A549 (cell line): ENCODE measurements around the gene ZRANB1. TPM values are rescaled to one million over a fixed set of nuclear protein-coding genes. Genes with fewer than 3 reads are reported as not detected.

Source experiments
- ATAC-seq, 2 experiments: fragments of 200-7000 bp in 1 of 2; fragments of >200 bp in 1 of 2; cut with Nextera tagmentation in 1 of 2; cut with Tn5 transposase in 1 of 2; 3 replicates each; pipeline versions ENCODE4 v1.8.0 to v1.9.1; 2018 to 2020; ENCODE audit warnings: mild to moderate bottlenecking in 1 of 2, moderate library complexity in 1 of 2
- CTCF ChIA-PET: fragments of 300-600 bp; sonication (Branson Sonifier 250); formaldehyde crosslinking; extraction: SDS; loops from one replicate; lab custom pipeline; 2021; ENCODE audit warnings: antibody characterized with exemption, inconsistent platforms; lab: Yijun Ruan, JAX
- POLR2A ChIA-PET: fragments of 350-600 bp; formaldehyde crosslinking; extraction: SDS; loops from one replicate; lab custom pipeline; 2021; ENCODE audit warnings: antibody characterized with exemption, inconsistent platforms; lab: Yijun Ruan, JAX
- DNase-seq, 2 experiments: peaks; one replicate each; pipeline versions ENCODE4 v3.0.0 to v3.0.0-alpha.2; 2011 to 2016; ENCODE audit warnings: low read depth in 1 of 2, low spot score in 1 of 2
- FAIRE-seq: peaks from 2 replicates; lab custom pipeline; 2011; peaks lifted over from hg19 to GRCh38; lab: Jason Lieb, UNC
- H3K27ac ChIP-seq, 2 experiments: fragments of >200 bp; sonication (Bioruptor Twin); formaldehyde crosslinking; 3 replicates each; pipeline ENCODE4 v1.5.1; 2016 to 2017
- H3K4me1 ChIP-seq: fragments of >200 bp; sonication (Bioruptor Twin); formaldehyde crosslinking; 3 replicates; pipeline ENCODE4 v1.6.1; 2016
- H3K4me2 ChIP-seq: fragments of >200 bp; sonication (Bioruptor Twin); formaldehyde crosslinking; 3 replicates; pipeline ENCODE4 v1.6.1; 2016
- H3K4me3 ChIP-seq: fragments of >200 bp; sonication (Bioruptor Twin); formaldehyde crosslinking; 3 replicates; pipeline ENCODE4 v1.5.1; 2016
- H3K9me3 ChIP-seq: fragments of >200 bp; sonication (Bioruptor Twin); formaldehyde crosslinking; 3 replicates; pipeline ENCODE4 v1.6.1; 2016
- BHLHE40 ChIP-seq: IDR thresholded peaks from 2 replicates; pipeline ENCODE4 v1.6.1; 2012; ENCODE audit warnings: low read depth, low read length, inconsistent platforms
- CBX2 ChIP-seq: fragments of 200-600 bp; sonication (generic); IDR thresholded peaks from 2 replicates; pipeline ENCODE4 v1.6.1; 2016; ENCODE audit warnings: low read depth, mild to moderate bottlenecking, borderline replicate concordance
- CEBPB ChIP-seq, 2 experiments: fragments of >200 bp in 1 of 2; sonication (Bioruptor Twin) in 1 of 2; formaldehyde crosslinking in 1 of 2; IDR thresholded peaks; 2 replicates each; pipeline ENCODE4 v1.6.1; 2012 to 2016
- CHD4 ChIP-seq: fragments of 200-600 bp; sonication (generic); IDR thresholded peaks from 2 replicates; pipeline ENCODE4 v1.6.1; 2016; ENCODE audit warnings: antibody characterized with exemption, mild to moderate bottlenecking, borderline replicate concordance
- FOXS1 ChIP-seq: fragments of 250-450 bp; sonication (Bioruptor Pico); IDR thresholded peaks from 2 replicates; pipeline ENCODE4 v1.5.0; 2020; ENCODE audit warnings: mild to moderate bottlenecking, moderate library complexity
- GATA3 ChIP-seq: IDR thresholded peaks from 2 replicates; pipeline ENCODE4 v1.6.1; 2012; ENCODE audit warnings: borderline replicate concordance
- HDAC2 ChIP-seq: fragments of 200-600 bp; sonication (generic); IDR thresholded peaks from 2 replicates; pipeline ENCODE4 v1.6.1; 2016
- HOXB13 ChIP-seq: fragments of 250-450 bp; sonication (Bioruptor Pico); IDR thresholded peaks from 2 replicates; pipeline ENCODE4 v1.5.0; 2020; ENCODE audit warnings: low read depth, mild to moderate bottlenecking, moderate library complexity
- JUN ChIP-seq, 2 experiments: fragments of >200 bp; sonication (Bioruptor Twin); formaldehyde crosslinking; IDR thresholded peaks; 2 replicates in 1 of 2; 3 replicates in 1 of 2; pipeline ENCODE4 v1.6.1; 2016 to 2017
- MAZ ChIP-seq: fragments of 150-350 bp; IDR thresholded peaks from 2 replicates; pipeline ENCODE4 v1.6.1; 2014; ENCODE audit warnings: antibody characterized with exemption, low read depth, low read length, borderline replicate concordance
- MYC ChIP-seq: IDR thresholded peaks from 2 replicates; pipeline ENCODE4 v1.6.1; 2012; ENCODE audit warnings: mild to moderate bottlenecking, inconsistent platforms, low read length, improper control_type of control experiment, borderline replicate concordance
- NPAS2 ChIP-seq: fragments of 250-450 bp; sonication (Bioruptor Pico); IDR thresholded peaks from 2 replicates; pipeline ENCODE4 v1.8.0; 2022; ENCODE audit warnings: mild to moderate bottlenecking, moderate library complexity, borderline replicate concordance
- PHF8 ChIP-seq: fragments of 200-600 bp; sonication (generic); IDR thresholded peaks from 2 replicates; pipeline ENCODE4 v1.6.1; 2016; ENCODE audit warnings: low read depth, mild to moderate bottlenecking, antibody characterized with exemption, moderate library complexity, borderline replicate concordance
- RAD21 ChIP-seq, 2 experiments: fragments of >200 bp in 1 of 2; sonication (Bioruptor Twin) in 1 of 2; formaldehyde crosslinking in 1 of 2; IDR thresholded peaks in 1 of 2; conservative IDR thresholded peaks in 1 of 2; 2 replicates in 1 of 2; 3 replicates in 1 of 2; pipeline ENCODE4 v1.6.1; 2012 to 2018; ENCODE audit warnings: inconsistent platforms in 1 of 2
- SMC3 ChIP-seq: fragments of >200 bp; sonication (Bioruptor Twin); formaldehyde crosslinking; IDR thresholded peaks from 3 replicates; pipeline ENCODE4 v1.6.1; 2018; ENCODE audit warnings: inconsistent platforms
- TP53 ChIP-seq: fragments of 250-450 bp; sonication (Bioruptor Pico); IDR thresholded peaks from 2 replicates; pipeline ENCODE4 v1.5.0; 2021; ENCODE audit warnings: mild to moderate bottlenecking, moderate library complexity
- ZC3H11A ChIP-seq: fragments of 450-650 bp; IDR thresholded peaks from 2 replicates; pipeline ENCODE4 v1.6.1; 2014; ENCODE audit warnings: antibody characterized with exemption, mild to moderate bottlenecking
- ZFP36 ChIP-seq: fragments of 450-650 bp; IDR thresholded peaks from 2 replicates; pipeline ENCODE4 v1.6.1; 2014; ENCODE audit warnings: borderline replicate concordance; ENCODE audit not compliant: partially characterized antibody
- WGBS: methylation state at CpG from one replicate; pipeline ENCODE4 v1.1.6; 2017; ENCODE audit errors: missing lambda C conversion rate; 5-methylcytosine and 5-hydroxymethylcytosine counted together
- polyA plus RNA-seq, 4 experiments: library from polyadenylated mRNA; depleted of rRNA in 3 of 4; stranded (reverse); fragments of >200 nt; fragmentation: RNase III in 1 of 4; extraction: RNeasy Plus Mini Kit Qiagen cat#74134 plus additional on column Dnase treatment in 1 of 4; gene quantifications; 2 replicates in 3 of 4; 3 replicates in 1 of 4; pipeline ENCODE4 v1.2.3, GENCODE V29; 2011 to 2017
- TF ChIP-seq, protein P1 (sequence below): fragments of >200 bp; sonication (Bioruptor Twin); formaldehyde crosslinking; IDR thresholded peaks from 3 replicates; pipeline ENCODE4 v1.6.1; 2016
- TF ChIP-seq, protein P2 (sequence below): IDR thresholded peaks from 2 replicates; pipeline ENCODE4 v1.6.1; 2012
- TF ChIP-seq, protein P3 (sequence below): fragments of 150-350 bp; IDR thresholded peaks from 2 replicates; pipeline ENCODE4 v1.6.1; 2014; ENCODE audit warnings: low read depth, mild to moderate bottlenecking, low read length
- TF ChIP-seq, protein P4 (sequence below): fragments of 250-450 bp; sonication (Bioruptor Pico); IDR thresholded peaks from 2 replicates; pipeline ENCODE4 v1.5.0; 2020; ENCODE audit warnings: low read depth, mild to moderate bottlenecking, moderate library complexity
- TF ChIP-seq, protein P5 (sequence below): fragments of 450-650 bp; IDR thresholded peaks from 2 replicates; pipeline ENCODE4 v1.6.1; 2014; ENCODE audit warnings: antibody characterized with exemption
- TF ChIP-seq, protein P6 (sequence below): IDR thresholded peaks from 2 replicates; pipeline ENCODE4 v1.6.1; 2012; ENCODE audit warnings: low read depth, borderline replicate concordance

The ZRANB1 gene
- polyA plus RNA-seq, 2 of the 4 experiments (the other 2 are of a cell fraction), result 8.0 to 19.5 TPM

DNA sequence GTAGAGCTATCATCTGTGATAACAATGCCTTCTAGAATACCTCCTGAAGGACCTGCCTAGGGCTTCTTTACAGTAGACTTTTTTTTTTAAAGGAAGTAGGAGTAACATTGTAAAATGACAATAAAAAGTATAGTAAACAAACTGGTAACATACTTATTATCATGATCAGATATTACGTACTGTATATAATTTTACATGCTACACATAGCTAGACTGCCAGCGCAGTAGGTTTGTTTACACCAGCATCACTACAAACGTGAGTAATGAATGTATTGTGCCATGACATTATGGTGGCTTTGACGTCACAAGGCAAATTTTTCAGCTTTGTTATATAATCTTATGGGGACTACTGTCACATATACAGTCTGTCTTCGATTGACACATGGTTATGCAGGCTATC lies 15.4 kb upstream of the ZRANB1 start (continued):
- TF ChIP-seq, protein P1, sequence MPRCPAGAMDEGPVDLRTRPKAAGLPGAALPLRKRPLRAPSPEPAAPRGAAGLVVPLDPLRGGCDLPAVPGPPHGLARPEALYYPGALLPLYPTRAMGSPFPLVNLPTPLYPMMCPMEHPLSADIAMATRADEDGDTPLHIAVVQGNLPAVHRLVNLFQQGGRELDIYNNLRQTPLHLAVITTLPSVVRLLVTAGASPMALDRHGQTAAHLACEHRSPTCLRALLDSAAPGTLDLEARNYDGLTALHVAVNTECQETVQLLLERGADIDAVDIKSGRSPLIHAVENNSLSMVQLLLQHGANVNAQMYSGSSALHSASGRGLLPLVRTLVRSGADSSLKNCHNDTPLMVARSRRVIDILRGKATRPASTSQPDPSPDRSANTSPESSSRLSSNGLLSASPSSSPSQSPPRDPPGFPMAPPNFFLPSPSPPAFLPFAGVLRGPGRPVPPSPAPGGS, result no peak
- TF ChIP-seq HDAC2, result no peak
- TF ChIP-seq TP53 (CRISPR knock-in tag), result no peak
- TF ChIP-seq, protein P2, sequence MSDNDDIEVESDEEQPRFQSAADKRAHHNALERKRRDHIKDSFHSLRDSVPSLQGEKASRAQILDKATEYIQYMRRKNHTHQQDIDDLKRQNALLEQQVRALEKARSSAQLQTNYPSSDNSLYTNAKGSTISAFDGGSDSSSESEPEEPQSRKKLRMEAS, result no peak
- TF ChIP-seq FOXS1 (CRISPR knock-in tag), result no peak

DNA sequence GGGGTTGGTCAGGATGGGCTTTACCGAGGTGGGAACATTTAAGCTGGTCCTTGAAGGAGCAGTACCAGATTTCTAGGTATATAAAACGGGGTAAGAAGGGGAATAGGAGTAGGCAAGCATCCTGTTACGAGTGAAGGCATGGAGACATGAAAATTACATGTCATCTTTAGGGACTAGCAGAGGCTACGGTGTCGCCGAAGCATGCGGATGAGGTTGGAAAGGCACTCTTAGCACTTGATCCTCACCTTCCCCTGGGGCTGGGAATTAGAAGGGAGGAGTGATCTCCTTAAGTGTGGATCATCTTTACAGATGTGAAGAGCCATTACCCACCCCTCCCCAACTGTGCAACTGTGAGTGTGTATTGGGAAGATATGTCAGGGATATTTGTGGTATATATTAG lies 13.8 kb upstream of the ZRANB1 start:
- FAIRE-seq, result no peak
- ATAC-seq, result no peak
- POLR2A ChIA-PET, result no interaction called here

DNA sequence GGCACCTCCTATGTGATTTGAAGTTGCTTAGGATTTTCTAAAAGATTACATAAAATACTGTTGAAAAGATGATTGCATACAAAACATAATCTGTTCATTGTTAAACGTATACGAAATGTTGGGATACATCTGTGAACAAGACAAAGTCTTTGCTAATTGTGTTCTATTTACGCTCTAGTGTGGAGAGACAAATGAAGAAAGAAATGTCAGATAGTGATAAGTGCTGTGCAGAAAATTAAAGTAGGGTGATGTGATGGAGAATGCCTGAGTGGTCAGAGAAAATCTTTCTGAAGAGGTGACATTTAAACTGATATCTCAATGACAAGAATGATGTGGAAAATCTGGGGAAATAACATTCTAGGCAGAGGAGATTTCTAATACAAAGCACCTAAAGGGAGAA lies 13.4 kb upstream of the ZRANB1 start:
- no peaks in the 10 kb centered on the region for H3K9me3 ChIP-seq
- peaks cover 6% of the 10 kb centered on the region; the same call in 1 of the 3 replicates for H3K4me1 ChIP-seq
- no peak for TF ChIP-seq NPAS2
- TF ChIP-seq, protein P3, sequence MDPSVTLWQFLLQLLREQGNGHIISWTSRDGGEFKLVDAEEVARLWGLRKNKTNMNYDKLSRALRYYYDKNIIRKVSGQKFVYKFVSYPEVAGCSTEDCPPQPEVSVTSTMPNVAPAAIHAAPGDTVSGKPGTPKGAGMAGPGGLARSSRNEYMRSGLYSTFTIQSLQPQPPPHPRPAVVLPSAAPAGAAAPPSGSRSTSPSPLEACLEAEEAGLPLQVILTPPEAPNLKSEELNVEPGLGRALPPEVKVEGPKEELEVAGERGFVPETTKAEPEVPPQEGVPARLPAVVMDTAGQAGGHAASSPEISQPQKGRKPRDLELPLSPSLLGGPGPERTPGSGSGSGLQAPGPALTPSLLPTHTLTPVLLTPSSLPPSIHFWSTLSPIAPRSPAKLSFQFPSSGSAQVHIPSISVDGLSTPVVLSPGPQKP, result no peak
- no peak for TF ChIP-seq MYC
- TF ChIP-seq, protein P4, sequence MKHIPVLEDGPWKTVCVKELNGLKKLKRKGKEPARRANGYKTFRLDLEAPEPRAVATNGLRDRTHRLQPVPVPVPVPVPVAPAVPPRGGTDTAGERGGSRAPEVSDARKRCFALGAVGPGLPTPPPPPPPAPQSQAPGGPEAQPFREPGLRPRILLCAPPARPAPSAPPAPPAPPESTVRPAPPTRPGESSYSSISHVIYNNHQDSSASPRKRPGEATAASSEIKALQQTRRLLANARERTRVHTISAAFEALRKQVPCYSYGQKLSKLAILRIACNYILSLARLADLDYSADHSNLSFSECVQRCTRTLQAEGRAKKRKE (CRISPR knock-in tag), result no peak
- TF ChIP-seq RAD21 (conservative IDR thresholded peaks at IDR 0.05 in 1 of 2, IDR thresholded peaks at IDR 0.05 in 1 of 2), result no peak
- no peak for TF ChIP-seq CEBPB (IDR thresholded peaks at IDR 0.05)
- TF ChIP-seq, protein P2, result no peak
- no peak for TF ChIP-seq GATA3
- no peak for TF ChIP-seq PHF8
- TF ChIP-seq TP53 (CRISPR knock-in tag), result no peak
- no peak for TF ChIP-seq CBX2
- no peak for TF ChIP-seq MAZ
- no peak for TF ChIP-seq SMC3
- TF ChIP-seq JUN (IDR thresholded peaks at IDR 0.05), result no peak
- ChIA-PET POLR2A (no interaction called here), CTCF (no interaction called here)
- WGBS, result 90% methylated on average over 3 of the region's 3 CpGs
- no peak overlapping the region for H3K4me2 ChIP-seq
- no peak for FAIRE-seq
- ATAC-seq, result no peak
- no peak for DNase-seq
- H3K27ac ChIP-seq, result no peak overlapping the region
- no peak overlapping the region for H3K4me3 ChIP-seq

More for the DNA sequence above, 13.8 kb upstream of the ZRANB1 start:
- H3K4me2 ChIP-seq, result no peak overlapping the region
- CTCF ChIA-PET, result no interaction called here
- 92% methylated on average over 7 of the region's 7 CpGs for whole genome bisulfite sequencing
- TF ChIP-seq, protein P5, sequence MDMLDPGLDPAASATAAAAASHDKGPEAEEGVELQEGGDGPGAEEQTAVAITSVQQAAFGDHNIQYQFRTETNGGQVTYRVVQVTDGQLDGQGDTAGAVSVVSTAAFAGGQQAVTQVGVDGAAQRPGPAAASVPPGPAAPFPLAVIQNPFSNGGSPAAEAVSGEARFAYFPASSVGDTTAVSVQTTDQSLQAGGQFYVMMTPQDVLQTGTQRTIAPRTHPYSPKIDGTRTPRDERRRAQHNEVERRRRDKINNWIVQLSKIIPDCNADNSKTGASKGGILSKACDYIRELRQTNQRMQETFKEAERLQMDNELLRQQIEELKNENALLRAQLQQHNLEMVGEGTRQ, result no peak
- TF ChIP-seq CEBPB (IDR thresholded peaks at IDR 0.05) (no peak), MAZ (no peak), CHD4 (no peak), TP53 (CRISPR knock-in tag) (no peak), ZFP36 (no peak), BHLHE40 (no peak), HOXB13 (CRISPR knock-in tag) (no peak), ZC3H11A (no peak)
- TF ChIP-seq, protein P6, sequence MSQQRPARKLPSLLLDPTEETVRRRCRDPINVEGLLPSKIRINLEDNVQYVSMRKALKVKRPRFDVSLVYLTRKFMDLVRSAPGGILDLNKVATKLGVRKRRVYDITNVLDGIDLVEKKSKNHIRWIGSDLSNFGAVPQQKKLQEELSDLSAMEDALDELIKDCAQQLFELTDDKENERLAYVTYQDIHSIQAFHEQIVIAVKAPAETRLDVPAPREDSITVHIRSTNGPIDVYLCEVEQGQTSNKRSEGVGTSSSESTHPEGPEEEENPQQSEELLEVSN, result no peak
- TF ChIP-seq, all 56 proteins: peak for 0
- no peak overlapping the region for H3K4me3 ChIP-seq
- H3K4me1 ChIP-seq, result peaks cover 6% of the 10 kb centered on the region; the same call in 1 of the 3 replicates
- no peak overlapping the region for H3K27ac ChIP-seq
- no peaks in the 10 kb centered on the region for H3K9me3 ChIP-seq
- no peak for DNase-seq
